HL-60 (cell line): ENCODE measurements around the gene CHRNA9.
A peak's percentile ranks its signal among the peaks of the same experiment; 100 is the strongest.
"Not testable (repeated sequence)": the region's sequence is repeated elsewhere in the genome, so short reads cannot be mapped to it uniquely, and the experiment has no call there.

ENCODE experiments used
- DNase-seq, 2 experiments: peaks; one replicate each; pipeline ENCODE4 v3.0.0-alpha.2; 2010 to 2020; ENCODE audit warnings: low read depth in 1 of 2, low spot score in 1 of 2
- H3K27ac ChIP-seq: fragments of 250-450 bp; sonication (Bioruptor Pico); replicated peaks from 2 replicates; pipeline ENCODE4 v1.5.1; 2020; ENCODE audit warnings: mild to moderate bottlenecking, moderate library complexity
- H3K27me3 ChIP-seq: fragments of 250-450 bp; sonication (Bioruptor Pico); 2 replicates; pipeline ENCODE4 v1.5.1; 2021; ENCODE audit warnings: mild to moderate bottlenecking, moderate library complexity; ENCODE audit not compliant: insufficient read depth, poor library complexity, severe bottlenecking
- H3K4me3 ChIP-seq: replicated peaks from 2 replicates; pipeline ENCODE4 v1.5.1; 2011; ENCODE audit warnings: mild to moderate bottlenecking, control low read depth, low read length; ENCODE audit not compliant: insufficient read depth
- GABPA ChIP-seq: IDR thresholded peaks from 2 replicates; pipeline ENCODE4 v1.6.1; 2012; ENCODE audit warnings: low read depth
- POLR2AphosphoS5 ChIP-seq: IDR thresholded peaks from 2 replicates; pipeline ENCODE4 v1.6.1; 2012; ENCODE audit warnings: low read depth
- SPI1 ChIP-seq: IDR thresholded peaks from 2 replicates; pipeline ENCODE4 v1.6.1; 2012; ENCODE audit warnings: low read depth, mild to moderate bottlenecking, borderline replicate concordance
- TF ChIP-seq, protein P1 (sequence below): IDR thresholded peaks from 2 replicates; pipeline ENCODE4 v1.6.1; 2012; ENCODE audit warnings: low read depth; ENCODE audit not compliant: insufficient replicate concordance
- TF ChIP-seq, protein P2 (sequence below): IDR thresholded peaks from one replicate; pipeline ENCODE4 v1.5.1; 2011; ENCODE audit warnings: low read length, control low read depth, inconsistent platforms; ENCODE audit not compliant: insufficient read depth

Gene CHRNA9

DNA sequence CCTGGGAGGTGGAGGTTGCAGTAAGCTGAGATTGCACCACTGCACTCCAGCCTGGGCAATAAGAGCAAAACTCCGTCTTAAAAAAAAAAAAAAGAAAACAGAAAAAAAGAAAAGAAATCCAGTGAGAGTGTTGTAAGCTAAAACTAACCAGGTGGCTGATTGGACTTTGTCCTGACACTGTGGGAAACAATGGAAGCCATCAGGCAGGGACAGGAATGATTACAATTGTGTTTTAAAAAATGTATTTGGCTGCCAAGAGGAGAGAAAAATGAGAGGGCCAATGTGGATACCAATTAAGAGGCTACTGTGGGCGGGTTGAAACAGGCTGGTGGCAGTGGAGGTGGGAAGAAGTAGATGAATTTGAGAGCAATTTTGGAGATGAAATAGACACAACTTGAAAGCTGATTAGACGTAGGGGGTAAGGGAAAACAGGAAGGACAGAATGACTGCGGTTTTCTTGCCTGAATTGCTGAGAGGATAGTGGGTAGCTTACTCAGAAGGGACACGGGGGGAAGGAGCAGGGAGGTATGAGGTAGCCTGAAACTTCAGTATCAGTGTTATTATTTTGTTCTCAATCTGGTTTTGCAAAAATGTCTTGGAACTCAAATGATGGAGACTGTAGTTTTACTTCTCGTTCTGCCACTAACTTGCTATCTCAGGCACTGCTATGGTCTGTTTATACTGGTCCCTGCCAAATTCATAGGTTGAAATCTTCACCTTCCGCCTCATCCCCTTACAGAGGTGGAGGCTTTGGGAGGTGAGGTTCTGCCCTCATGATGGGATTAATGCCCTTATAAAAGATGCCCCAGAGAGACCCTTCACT is 45.6 kb upstream of the CHRNA9 start:
- TF ChIP-seq, protein P1, sequence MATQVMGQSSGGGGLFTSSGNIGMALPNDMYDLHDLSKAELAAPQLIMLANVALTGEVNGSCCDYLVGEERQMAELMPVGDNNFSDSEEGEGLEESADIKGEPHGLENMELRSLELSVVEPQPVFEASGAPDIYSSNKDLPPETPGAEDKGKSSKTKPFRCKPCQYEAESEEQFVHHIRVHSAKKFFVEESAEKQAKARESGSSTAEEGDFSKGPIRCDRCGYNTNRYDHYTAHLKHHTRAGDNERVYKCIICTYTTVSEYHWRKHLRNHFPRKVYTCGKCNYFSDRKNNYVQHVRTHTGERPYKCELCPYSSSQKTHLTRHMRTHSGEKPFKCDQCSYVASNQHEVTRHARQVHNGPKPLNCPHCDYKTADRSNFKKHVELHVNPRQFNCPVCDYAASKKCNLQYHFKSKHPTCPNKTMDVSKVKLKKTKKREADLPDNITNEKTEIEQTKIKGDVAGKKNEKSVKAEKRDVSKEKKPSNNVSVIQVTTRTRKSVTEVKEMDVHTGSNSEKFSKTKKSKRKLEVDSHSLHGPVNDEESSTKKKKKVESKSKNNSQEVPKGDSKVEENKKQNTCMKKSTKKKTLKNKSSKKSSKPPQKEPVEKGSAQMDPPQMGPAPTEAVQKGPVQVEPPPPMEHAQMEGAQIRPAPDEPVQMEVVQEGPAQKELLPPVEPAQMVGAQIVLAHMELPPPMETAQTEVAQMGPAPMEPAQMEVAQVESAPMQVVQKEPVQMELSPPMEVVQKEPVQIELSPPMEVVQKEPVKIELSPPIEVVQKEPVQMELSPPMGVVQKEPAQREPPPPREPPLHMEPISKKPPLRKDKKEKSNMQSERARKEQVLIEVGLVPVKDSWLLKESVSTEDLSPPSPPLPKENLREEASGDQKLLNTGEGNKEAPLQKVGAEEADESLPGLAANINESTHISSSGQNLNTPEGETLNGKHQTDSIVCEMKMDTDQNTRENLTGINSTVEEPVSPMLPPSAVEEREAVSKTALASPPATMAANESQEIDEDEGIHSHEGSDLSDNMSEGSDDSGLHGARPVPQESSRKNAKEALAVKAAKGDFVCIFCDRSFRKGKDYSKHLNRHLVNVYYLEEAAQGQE = no peak
- TF ChIP-seq SPI1 = peak; percentile 36; the same call in 1 of the 2 replicates
- H3K27ac ChIP-seq = 0 out of 2 replicates have a peak overlapping the region, but pooled peaks have one; percentile 5
- H3K4me3 ChIP-seq = no peak overlapping the region
- peak in 1 of 2 experiments; percentile 74 for DNase-seq
- no peaks in the 10 kb centered on the region for H3K27me3 ChIP-seq

DNA sequence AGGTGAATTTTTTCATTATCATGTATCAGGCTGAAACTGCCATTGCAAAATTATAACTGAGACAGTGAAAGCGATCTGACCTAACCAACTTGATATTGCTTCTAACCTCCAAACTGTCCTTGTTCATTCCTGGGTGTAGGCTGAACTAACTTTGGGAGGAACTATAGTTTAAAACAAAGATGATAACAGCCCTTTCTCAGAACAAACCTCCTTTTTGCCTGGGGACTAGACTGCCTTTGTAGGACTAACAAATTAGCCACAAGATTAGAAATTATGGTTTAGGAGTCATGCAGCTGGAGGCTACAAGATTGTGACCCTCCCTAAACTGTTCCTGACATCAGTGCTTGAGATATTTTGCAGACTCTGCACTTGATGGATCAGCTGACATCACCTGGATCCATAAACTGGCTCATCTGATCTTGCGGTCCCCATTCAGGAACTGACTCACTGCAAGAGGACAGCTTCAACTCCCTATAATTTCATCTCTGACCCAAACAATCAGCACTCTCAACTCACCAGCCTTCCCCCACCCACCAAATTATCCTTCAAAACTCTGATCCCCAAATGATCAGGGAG is 44.4 kb upstream of the CHRNA9 start:
- H3K27me3 ChIP-seq, H3K27ac ChIP-seq, H3K4me3 ChIP-seq, DNase-seq: not testable (repeated sequence)

DNA sequence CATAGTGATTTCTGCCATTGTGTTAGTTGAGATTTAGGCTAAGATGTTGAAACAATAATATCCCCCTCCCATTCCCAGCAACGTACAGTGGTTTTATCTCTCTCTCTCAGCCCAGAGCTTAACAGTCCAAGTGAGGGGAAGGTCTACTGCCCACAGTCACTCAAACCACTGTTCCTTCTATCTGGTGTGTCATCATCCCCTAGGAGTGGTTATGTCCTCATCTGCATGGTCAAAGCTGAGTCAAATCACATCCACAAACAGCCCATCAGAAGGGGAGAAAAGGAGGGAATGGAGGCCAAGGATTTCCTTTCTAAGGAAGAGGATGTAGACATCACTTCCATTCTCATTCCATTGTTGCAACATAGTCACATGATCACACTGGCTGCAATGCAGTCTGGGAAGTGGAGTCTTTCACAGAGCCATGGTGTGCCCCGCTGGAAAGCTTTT is 42.8 kb upstream of the CHRNA9 start:
- no peaks in the 10 kb centered on the region for H3K27me3 ChIP-seq
- H3K4me3 ChIP-seq = no peak overlapping the region
- peak; percentile 53 to 83 for DNase-seq
- TF ChIP-seq, protein P2, sequence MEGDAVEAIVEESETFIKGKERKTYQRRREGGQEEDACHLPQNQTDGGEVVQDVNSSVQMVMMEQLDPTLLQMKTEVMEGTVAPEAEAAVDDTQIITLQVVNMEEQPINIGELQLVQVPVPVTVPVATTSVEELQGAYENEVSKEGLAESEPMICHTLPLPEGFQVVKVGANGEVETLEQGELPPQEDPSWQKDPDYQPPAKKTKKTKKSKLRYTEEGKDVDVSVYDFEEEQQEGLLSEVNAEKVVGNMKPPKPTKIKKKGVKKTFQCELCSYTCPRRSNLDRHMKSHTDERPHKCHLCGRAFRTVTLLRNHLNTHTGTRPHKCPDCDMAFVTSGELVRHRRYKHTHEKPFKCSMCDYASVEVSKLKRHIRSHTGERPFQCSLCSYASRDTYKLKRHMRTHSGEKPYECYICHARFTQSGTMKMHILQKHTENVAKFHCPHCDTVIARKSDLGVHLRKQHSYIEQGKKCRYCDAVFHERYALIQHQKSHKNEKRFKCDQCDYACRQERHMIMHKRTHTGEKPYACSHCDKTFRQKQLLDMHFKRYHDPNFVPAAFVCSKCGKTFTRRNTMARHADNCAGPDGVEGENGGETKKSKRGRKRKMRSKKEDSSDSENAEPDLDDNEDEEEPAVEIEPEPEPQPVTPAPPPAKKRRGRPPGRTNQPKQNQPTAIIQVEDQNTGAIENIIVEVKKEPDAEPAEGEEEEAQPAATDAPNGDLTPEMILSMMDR = no peak
- TF ChIP-seq SPI1 (no peak), POLR2AphosphoS5 (no peak), GABPA (no peak)
- TF ChIP-seq, protein P1 = no peak
- no peak overlapping the region for H3K27ac ChIP-seq

DNA sequence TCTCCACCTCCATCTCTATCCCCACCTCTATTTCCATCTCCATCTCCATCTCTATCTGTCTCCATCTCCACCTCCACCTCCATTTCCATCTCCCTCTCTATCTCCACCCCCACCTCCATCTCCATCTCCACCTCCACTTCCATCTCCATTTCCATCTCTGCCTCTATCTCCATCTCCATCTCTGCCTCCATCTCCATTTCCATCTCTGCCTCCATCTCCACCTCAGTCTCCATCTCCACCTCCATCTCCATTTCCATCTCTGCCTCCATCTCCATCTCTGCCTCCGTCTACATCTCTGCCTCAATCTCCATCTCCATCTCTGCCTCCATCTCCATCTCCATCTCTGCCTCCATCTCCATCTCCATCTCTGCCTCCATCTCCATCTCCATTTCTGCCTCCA is 40.8 kb upstream of the CHRNA9 start:
- no peaks in the 10 kb centered on the region for H3K27me3 ChIP-seq
- TF ChIP-seq, protein P2 = no peak
- TF ChIP-seq, protein P1 = no peak
- TF ChIP-seq POLR2AphosphoS5 = no peak
- no peak for TF ChIP-seq SPI1
- no peak for TF ChIP-seq GABPA
- DNase-seq = no peak

DNA sequence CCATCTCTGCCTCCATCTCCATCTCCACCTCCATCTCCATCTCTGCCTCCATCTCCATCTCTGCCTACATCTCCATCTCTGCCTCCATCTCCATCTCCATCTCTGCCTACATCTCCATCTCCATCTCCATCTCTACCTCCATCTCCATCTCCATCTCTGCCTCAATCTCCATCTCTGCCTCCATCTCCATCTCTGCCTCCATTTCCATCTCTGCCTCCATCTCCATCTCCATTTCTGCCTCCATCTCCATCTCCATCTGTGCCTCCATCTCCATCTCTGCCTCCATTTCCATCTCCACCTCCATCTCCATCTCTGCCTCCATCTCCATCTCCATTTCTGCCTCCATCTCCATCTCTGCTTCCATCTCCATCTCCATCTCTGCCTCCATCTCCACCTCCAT is 40.1 kb upstream of the CHRNA9 start:
- not testable (repeated sequence) for DNase-seq, H3K27ac ChIP-seq, H3K4me3 ChIP-seq, H3K27me3 ChIP-seq

More for the DNA sequence above, 40.8 kb upstream of the CHRNA9 start:
- Histone ChIP-seq H3K4me3 (no peak overlapping the region), H3K27ac (no peak overlapping the region)
